GM10266 (cell line): ENCODE data around the gene MAN2A2.

ENCODE experiments used
- DNase-seq: peaks from one replicate; pipeline ENCODE4 v3.0.0; 2012; ENCODE audit errors: extremely low spot score
- TF ChIP-seq, protein P1 (sequence below): IDR thresholded peaks from 2 replicates; pipeline ENCODE4 v1.5.1; 2012; ENCODE audit warnings: mild to moderate bottlenecking, low read depth; ENCODE audit not compliant: control insufficient read depth, insufficient read depth; ENCODE audit errors: missing control alignments

MAN2A2 gene

DNA sequence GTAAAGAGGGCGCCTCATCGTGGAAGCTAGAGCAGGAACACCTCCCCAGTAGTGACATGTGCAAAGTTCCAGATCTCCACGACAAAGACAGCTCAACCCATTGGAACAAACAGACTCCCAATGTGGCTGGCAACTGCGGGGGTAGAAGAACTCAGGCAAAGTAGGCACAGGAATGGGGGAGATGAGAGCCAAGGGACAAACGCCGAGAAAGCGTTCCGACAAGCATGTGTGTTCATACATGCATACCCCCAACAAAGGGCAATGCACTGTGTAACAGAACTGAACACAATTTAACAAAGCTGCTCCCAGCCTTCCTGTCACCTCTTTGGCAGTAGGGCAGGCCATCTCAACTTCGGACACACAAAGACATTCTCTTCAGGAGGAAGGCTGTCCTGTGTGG is 63.2 kb downstream of the MAN2A2 start:
- TF ChIP-seq, protein P1, sequence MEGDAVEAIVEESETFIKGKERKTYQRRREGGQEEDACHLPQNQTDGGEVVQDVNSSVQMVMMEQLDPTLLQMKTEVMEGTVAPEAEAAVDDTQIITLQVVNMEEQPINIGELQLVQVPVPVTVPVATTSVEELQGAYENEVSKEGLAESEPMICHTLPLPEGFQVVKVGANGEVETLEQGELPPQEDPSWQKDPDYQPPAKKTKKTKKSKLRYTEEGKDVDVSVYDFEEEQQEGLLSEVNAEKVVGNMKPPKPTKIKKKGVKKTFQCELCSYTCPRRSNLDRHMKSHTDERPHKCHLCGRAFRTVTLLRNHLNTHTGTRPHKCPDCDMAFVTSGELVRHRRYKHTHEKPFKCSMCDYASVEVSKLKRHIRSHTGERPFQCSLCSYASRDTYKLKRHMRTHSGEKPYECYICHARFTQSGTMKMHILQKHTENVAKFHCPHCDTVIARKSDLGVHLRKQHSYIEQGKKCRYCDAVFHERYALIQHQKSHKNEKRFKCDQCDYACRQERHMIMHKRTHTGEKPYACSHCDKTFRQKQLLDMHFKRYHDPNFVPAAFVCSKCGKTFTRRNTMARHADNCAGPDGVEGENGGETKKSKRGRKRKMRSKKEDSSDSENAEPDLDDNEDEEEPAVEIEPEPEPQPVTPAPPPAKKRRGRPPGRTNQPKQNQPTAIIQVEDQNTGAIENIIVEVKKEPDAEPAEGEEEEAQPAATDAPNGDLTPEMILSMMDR, result no peak

DNA sequence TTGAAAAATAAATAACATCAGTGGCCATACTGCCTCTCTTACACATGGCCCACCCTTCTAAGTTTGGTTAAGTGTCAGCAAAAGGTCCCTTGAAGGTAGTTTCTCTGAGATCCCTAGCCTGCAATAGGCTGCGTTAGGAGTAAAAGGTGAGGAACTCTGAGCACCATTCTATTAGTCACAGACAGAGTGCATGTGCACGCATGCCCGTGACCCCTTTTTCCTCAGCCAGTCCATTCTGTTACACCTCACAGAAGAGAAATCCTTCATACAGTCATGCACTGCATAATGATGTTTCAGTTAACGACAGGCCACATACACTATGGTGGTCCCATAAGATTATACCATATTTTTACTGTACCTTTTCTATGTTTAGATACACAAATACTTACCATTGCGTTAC is 64.1 kb downstream of the MAN2A2 start:
- TF ChIP-seq, protein P1, result no peak
- no peak for DNase-seq

More for the DNA sequence above, 63.2 kb downstream of the MAN2A2 start:
- DNase-seq, result no peak

GRCh38 chr15:90968434-90968833 is 65.3 kb downstream of the MAN2A2 start:
- TF ChIP-seq, protein P1, result no peak
- DNase-seq, result no peak

- no peak for DNase-seq
- TF ChIP-seq, protein P1, result no peak
These were observed 67.2 kb downstream of the MAN2A2 start for GRCh38 chr15:90970274-90970673.

GRCh38 chr15:90972133-90972532 is 69.0 kb downstream of the MAN2A2 start:
- TF ChIP-seq, protein P1, result no peak
- no peak for DNase-seq
